A549 treated with Hydrocortisone at 1 μM for 4 hours (cell line): ENCODE results near the gene ACSF2. TPM values are rescaled to one million over a fixed set of nuclear protein-coding genes. Genes with fewer than 3 reads are reported as not detected.

Experiments used
- total RNA-seq: library from RNA; stranded (reverse); fragments of 200-300 nt; extraction: Qiagen RNA extraction; gene quantifications from 5 replicates; pipeline ENCODE4 v1.2.3, GENCODE V29; 2022

ACSF2 gene, protein sequence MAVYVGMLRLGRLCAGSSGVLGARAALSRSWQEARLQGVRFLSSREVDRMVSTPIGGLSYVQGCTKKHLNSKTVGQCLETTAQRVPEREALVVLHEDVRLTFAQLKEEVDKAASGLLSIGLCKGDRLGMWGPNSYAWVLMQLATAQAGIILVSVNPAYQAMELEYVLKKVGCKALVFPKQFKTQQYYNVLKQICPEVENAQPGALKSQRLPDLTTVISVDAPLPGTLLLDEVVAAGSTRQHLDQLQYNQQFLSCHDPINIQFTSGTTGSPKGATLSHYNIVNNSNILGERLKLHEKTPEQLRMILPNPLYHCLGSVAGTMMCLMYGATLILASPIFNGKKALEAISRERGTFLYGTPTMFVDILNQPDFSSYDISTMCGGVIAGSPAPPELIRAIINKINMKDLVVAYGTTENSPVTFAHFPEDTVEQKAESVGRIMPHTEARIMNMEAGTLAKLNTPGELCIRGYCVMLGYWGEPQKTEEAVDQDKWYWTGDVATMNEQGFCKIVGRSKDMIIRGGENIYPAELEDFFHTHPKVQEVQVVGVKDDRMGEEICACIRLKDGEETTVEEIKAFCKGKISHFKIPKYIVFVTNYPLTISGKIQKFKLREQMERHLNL
- total RNA-seq = 10.9 to 16.3 TPM (median 12.8 TPM) in 5 replicates

DNA sequence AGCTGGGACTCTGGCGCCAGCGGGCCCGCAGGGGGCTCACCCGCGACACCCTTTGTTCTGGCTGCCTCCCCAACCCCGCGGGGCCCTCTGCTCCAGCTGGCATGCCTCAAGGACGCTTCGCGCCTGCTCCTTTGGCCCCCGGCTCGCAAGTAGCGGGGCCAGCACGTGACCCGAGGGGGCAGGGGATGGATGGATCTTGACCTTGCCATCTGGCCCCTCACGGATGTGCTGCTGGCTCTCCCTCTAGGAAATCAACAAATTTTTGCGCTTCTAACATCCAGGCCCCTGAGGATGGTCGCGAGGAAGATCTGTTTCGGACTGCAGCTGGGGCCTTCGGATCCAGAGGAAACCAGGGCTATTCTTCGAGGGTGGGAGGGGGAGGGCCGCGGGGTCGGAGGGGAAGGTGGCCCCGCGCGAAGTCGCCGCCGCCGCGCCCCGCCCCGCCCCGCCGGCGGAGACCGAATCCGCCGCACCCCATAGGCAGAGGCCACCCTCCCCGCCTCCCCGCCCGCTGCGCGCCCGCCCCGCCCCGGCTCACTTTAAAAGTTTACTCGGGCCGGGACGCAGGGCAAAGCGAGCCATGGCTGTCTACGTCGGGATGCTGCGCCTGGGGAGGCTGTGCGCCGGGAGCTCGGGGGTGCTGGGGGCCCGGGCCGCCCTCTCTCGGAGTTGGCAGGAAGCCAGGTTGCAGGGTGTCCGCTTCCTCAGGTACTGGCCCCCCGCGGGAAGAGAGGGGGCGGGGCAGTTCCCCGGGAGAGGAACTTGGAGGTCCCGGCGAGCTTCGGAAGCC is at the start of gene ACSF2:
Gene ACSF2, plus strand, starts transcription at position 537 of the 790 bp plus-strand sequence. Its CDS starts 44 bp downstream, at position 581.

DNA sequence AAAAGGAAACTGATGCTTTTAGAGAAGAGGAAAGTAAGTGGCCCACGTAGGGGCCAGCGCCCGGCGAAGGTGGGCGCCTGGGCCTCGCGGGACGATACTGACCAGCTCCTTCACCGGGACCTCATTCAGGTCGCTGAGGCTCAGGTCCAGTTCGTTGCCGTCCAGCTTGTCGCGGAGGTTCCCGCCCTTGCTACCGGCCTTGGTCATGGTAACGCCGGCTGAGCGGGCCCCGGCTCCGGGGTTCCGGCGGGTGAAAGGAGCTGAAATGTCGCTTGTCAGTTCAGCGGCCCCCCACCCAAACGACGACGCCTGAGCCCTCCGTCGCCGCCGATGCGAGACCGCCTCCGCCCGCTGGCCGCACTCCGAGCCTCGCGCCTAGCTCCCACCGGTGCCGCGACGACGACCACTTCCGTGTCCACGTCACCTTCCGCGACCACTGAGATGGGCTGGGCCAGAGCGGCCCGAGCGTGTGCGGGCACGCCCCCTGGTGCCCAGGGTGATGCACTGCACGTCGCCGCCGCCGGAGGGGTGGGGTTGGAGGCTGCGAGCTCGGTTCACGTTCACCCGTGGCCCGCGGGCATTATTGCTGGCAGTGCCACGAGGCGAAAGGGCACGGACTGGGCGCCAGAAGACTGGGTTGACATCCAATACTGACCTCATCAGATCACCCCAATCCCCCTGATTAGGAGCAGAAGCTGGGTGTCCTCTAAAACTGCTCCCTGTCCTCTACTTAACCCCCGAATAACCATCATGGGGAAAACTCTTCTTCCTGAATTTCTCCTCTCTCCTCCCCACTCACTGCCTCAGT is 28.7 kb upstream of the ACSF2 start, which contains the start of gene LRRC59:
Gene LRRC59, minus strand, starts transcription at position 413 of the 808 bp plus-strand sequence. Its CDS starts 206 bp downstream, at position 207.

DNA sequence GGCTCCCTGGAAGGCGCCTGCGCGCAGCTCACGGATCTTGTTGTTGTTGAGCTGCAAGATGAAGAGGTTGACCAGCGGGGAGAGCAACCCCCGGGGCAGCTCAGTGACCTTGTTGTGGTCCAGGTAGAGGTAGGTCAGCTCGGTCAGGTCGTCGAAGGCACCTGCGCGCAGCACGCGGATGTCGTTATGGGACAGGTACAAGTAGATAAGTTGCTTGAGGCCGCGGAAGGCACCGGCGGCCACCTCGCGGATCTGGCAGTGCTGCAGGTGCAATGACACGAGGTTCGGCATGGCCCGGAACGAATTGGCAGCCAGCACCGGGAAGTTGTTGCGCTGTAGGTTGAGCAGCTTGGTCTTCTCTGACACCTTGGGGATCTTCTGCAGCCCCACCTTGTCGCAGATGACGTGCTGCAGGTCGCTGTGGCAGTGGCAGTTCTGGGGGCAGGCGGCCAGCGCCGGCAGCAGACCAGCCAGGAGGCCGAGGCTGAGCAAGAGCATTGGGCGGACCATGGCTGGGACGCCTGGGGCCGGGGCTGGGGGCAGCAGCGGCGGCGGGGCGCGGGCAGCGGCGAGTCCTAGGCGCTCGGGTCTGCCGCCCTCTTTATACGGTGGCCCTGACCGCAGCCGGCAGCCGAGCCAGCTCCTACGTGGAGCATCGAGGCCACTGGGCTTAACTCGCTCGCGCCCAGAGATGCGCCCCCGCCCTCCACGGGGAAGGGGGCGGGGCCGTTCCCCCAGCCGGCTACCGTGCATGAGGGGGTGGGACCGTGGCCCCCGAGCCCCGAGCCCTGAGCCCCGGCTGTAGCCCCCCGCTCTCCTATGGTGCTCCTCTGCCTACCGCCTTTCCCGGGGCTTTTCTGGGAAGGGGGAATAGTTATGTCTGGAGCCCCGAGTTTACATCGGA is 42.5 kb downstream of the ACSF2 start, which contains the start of gene CHAD:
Gene CHAD, minus strand, starts transcription at position 577 of the 904 bp plus-strand sequence. Its CDS starts 67 bp downstream, at position 510.

DNA sequence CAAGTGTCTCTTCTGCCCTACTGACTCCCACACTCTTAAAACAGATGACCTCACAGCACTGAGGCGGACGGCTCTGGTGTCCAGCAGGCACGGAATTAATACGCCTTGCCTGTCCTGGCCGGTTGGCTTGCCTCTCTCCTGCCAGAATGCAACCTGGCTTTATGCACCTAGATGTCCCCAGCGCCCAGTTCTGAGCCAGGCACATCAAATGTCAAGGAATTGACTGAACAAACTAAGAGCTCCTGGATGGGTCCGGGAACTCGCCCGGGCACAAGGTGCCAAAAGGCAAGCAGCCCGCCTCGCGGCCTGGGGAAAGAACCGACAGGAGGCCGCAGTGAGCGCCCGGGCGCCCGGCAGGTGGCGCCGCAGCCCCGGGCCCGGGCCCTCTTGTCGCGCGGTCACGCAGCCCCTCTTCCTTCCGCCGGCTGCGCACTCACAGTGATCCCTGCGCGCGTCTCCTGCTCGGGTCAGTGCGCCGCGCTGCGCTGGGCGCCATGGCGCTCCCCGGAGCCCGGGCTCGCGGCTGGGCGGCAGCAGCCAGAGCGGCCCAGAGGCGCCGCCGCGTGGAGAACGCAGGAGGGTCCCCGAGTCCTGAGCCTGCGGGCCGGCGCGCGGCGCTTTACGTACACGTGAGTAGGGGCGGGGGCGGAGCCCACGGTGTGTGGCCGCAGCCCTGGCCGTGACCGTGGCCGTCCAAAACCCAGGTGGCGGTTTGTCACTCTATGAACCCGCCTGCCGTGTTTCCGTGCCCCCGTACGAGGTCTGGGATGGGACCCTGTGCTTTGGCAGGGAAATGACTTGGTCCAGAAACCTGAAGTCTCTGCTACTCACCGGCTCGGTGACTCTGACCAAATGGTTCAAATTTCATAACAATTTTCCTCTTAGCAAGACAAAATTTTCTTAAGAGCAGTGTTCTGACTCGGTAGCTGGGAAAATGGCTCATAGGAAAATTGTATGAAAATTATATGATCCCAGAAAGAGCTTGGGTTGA is 52.7 kb downstream of the ACSF2 start, which contains the start of gene RSAD1:
Gene RSAD1, plus strand, starts transcription at position 470 of the 991 bp plus-strand sequence. Its CDS starts 25 bp downstream, at position 495.

DNA sequence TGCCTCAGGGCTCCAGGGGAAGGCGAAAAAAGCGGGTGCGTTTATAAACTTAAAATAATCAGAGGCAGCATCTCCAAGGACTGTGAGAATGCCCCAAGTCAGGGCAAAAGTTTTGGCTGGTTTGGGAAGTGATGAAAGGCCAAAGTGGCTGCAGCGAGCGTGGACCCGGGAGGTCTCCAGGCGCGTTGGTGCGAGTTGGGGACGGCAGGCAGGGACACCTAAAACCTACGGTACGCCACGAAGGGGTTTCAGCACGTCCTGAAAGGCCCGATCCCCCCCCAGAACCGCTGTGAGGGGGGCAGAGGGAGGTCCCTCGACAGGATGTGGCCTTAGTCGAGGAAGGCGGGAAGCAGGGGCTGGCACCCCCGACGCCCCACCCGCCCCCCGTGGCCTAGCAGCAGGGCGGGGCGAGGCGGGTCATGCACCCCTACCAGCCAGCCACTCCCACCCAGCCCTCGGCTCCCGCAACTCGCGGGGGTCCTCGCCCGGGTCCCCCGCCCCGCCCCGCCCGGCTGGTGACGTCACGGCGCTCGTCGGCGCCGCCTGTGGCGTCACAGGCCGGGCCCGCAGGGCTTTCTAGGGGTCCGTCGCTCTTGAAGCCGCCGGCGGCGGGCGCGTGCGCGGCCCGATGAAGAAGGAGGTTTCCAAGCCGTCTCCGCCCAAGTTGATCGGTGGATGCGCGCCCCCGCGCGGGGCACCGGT is 82.0 kb downstream of the ACSF2 start, which contains the start of gene MYCBPAP:
Gene MYCBPAP, plus strand, starts transcription at position 569 of the 702 bp plus-strand sequence. CDS start 236 bp downstream, outside the sequence.

Other genes starting within 250 kb of the ACSF2 start
- 4.5 to 10.2 TPM (median 8.8 TPM) in 5 replicates for gene COL1A1, start 224.6 kb upstream of the ACSF2 start, total RNA-seq
- gene TMEM92, start 151.8 kb upstream of the ACSF2 start, total RNA-seq = 14.9 to 23.2 TPM (median 16.1 TPM) in 5 replicates
- 17.9 to 22.2 TPM (median 21.9 TPM) in 5 replicates for gene XYLT2, start 80.1 kb upstream of the ACSF2 start, total RNA-seq
- 135 to 165 TPM (median 141 TPM) in 5 replicates for gene MRPL27, start 53.0 kb upstream of the ACSF2 start, total RNA-seq
- 15.6 to 16.3 TPM (median 16.0 TPM) in 5 replicates for gene EME1, start 53.0 kb upstream of the ACSF2 start, total RNA-seq
- 230 to 265 TPM (median 238 TPM) in 5 replicates for gene LRRC59, start 28.7 kb upstream of the ACSF2 start, total RNA-seq
- gene CHAD, start 42.7 kb downstream of the ACSF2 start, total RNA-seq = not detected in 5 replicates
- gene RSAD1, start 52.6 kb downstream of the ACSF2 start, total RNA-seq = 29.5 to 34.2 TPM (median 31.0 TPM) in 5 replicates
- 0.45 to 0.63 TPM (median 0.60 TPM) in 5 replicates for gene MYCBPAP, start 82.2 kb downstream of the ACSF2 start, total RNA-seq
- gene EPN3, start 106.5 kb downstream of the ACSF2 start, total RNA-seq = 0.14 to 0.33 TPM (median 0.22 TPM) in 5 replicates
- gene SPATA20, start 121.0 kb downstream of the ACSF2 start, total RNA-seq = 72.8 to 84.0 TPM (median 79.6 TPM) in 5 replicates
- 3.4 to 4.1 TPM (median 3.8 TPM) in 5 replicates for gene CACNA1G, start 134.5 kb downstream of the ACSF2 start, total RNA-seq
- gene ABCC3, start 208.7 kb downstream of the ACSF2 start, total RNA-seq = 112 to 143 TPM (median 131 TPM) in 5 replicates